ENCODE data around the gene SERPINI1.

DNA sequence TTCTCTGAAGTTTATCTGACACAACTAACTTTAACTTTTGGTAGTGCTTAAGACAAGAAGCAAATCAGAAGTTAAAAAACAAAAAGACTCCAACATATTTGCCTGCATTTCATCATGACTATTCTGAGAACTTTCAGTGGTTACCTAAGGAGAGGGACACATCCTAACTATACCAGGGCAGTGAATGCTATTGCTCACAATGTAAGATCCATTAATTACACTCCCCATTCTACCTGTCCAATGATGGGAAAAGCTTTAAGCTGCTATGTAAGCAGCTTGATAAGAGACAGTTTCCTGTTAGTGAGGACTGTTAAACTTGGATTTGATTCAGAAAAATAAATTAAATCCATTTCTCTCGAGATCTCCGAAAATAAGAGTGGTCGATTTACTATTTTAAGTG lies 37.5 kb downstream of the SERPINI1 start:
- no peak for TF ChIP-seq POLR2A (IDR thresholded peaks at IDR 0.05)
- TF ChIP-seq, protein P1, sequence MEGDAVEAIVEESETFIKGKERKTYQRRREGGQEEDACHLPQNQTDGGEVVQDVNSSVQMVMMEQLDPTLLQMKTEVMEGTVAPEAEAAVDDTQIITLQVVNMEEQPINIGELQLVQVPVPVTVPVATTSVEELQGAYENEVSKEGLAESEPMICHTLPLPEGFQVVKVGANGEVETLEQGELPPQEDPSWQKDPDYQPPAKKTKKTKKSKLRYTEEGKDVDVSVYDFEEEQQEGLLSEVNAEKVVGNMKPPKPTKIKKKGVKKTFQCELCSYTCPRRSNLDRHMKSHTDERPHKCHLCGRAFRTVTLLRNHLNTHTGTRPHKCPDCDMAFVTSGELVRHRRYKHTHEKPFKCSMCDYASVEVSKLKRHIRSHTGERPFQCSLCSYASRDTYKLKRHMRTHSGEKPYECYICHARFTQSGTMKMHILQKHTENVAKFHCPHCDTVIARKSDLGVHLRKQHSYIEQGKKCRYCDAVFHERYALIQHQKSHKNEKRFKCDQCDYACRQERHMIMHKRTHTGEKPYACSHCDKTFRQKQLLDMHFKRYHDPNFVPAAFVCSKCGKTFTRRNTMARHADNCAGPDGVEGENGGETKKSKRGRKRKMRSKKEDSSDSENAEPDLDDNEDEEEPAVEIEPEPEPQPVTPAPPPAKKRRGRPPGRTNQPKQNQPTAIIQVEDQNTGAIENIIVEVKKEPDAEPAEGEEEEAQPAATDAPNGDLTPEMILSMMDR (IDR thresholded peaks at IDR 0.05 in 4 of 5, conservative IDR thresholded peaks at IDR 0.05 in 1 of 5), result no peak

Measured in gastrocnemius medialis (tissue), 4 donors.